IPS-20b (cell line): Measurements from ENCODE around the gene ESRP2.

Experiments used
- H3K27ac ChIP-seq: one replicate; pipeline ENCODE4 v1.5.1; 2013; ENCODE audit warnings: low read length
- H3K27me3 ChIP-seq: 2 replicates; pipeline ENCODE4 v1.6.1; 2013; ENCODE audit warnings: mild to moderate bottlenecking, low read length, inconsistent platforms; ENCODE audit not compliant: insufficient read depth
- H3K36me3 ChIP-seq: 2 replicates; pipeline ENCODE4 v1.6.1; 2013; ENCODE audit warnings: low read depth, mild to moderate bottlenecking, inconsistent platforms, low read length, moderate library complexity; ENCODE audit not compliant: insufficient read depth
- H3K4me1 ChIP-seq: 2 replicates; pipeline ENCODE4 v1.6.1; 2013; ENCODE audit warnings: mild to moderate bottlenecking, control low read depth, inconsistent platforms, low read length, moderate library complexity; ENCODE audit not compliant: insufficient read depth
- H3K4me3 ChIP-seq: 2 replicates; pipeline ENCODE4 v1.5.1; 2013; ENCODE audit warnings: mild to moderate bottlenecking, low read length, inconsistent platforms
- H3K9ac ChIP-seq: 2 replicates; pipeline ENCODE4 v1.6.1; 2013; ENCODE audit warnings: low read depth, mild to moderate bottlenecking, inconsistent platforms, low read length, moderate library complexity
- H3K9me3 ChIP-seq: 2 replicates; pipeline ENCODE4 v1.6.1; 2013; ENCODE audit warnings: mild to moderate bottlenecking, low read depth, low read length, inconsistent platforms; ENCODE audit not compliant: insufficient read depth

Gene ESRP2

DNA sequence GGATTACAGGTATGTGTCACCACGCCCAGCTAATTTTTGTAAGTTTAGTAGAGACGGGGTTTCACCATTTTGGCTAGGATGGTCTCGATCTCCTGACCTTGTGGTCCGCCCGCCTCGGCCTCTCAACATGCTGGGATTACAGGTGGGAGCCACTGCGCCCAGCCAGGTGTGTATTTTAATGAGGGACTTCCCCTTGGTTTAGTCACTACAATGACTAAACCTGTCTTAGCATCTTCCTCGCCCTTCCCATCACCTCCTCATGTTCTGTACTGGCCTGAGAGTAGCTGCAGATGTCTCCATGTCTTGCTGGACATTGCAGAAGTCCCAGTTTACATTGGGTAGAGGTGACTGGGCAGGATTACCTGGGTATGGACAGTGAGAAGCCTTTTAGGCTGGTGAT, 38.0 kb upstream of the ESRP2 start:
- Histone ChIP-seq H3K9ac (no peak overlapping the region), H3K4me1 (no peaks in the 10 kb centered on the region), H3K27ac (no peak overlapping the region), H3K4me3 (no peak overlapping the region), H3K36me3 (peaks cover 14% of the 10 kb centered on the region; the same call in 1 of the 2 replicates), H3K9me3 (no peaks in the 10 kb centered on the region), H3K27me3 (no peaks in the 10 kb centered on the region)

DNA sequence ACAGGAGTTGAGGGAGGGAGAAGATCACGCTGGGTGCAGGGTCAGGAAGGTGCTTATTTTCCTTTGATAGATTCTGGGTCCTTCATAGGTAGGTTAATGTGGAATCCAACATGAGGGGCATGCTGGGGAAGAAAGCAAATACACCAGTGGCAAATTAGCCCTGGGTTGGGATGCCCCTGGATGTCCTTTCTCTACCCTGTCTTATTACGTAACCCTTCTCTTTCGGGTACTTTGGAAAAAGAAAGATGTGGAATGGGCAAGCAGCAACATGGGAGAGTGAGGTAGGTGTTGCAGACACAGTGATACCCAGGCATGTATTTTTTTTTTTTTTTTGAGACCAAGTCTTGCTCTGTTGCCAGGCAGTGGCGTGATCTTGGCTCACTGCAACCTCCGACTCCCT, 37.5 kb upstream of the ESRP2 start:
- Histone ChIP-seq H3K4me1 (no peaks in the 10 kb centered on the region), H3K4me3 (no peak overlapping the region), H3K36me3 (peaks cover 14% of the 10 kb centered on the region; the same call in 1 of the 2 replicates), H3K27ac (no peak overlapping the region), H3K9me3 (no peaks in the 10 kb centered on the region), H3K27me3 (no peaks in the 10 kb centered on the region), H3K9ac (no peak overlapping the region)

DNA sequence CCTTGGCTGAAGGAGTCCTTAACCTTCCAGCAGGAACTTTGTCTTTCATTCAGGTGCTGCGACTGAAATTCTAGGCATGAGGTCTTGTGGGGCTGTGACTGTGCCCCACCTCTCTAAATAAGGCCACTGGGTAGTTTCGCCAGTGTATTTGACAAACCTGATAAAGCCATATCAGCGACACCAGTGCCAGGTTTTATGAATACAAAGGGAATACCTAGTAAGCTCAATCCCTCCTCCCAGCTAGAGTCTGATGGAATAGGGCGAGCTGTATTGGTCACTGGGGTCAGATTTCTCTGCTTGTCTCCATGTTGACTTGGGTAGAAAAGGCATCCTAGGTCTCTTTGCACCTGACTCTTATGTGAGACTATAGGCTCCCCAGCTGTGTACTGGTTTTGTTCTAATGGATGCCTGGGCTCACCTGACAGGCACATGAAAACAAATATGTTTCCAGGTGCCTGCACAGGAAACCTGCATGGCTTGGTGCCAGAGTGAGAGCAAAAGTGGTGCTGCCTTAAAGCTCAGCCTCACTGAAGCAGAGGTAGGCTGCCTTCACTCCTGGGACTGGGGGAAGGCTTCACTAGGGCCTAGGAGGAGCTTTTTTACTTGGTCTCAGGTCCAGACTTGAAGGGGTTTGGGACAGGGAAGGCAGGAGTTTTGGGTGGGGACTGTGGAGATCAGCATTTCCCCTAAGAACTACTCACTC, 36.7 kb upstream of the ESRP2 start:
- no peak overlapping the region for H3K9ac ChIP-seq
- H3K27ac ChIP-seq: no peak overlapping the region
- H3K36me3 ChIP-seq: peaks cover 14% of the 10 kb centered on the region; the same call in 1 of the 2 replicates
- H3K27me3 ChIP-seq: no peaks in the 10 kb centered on the region
- no peaks in the 10 kb centered on the region for H3K9me3 ChIP-seq
- H3K4me3 ChIP-seq: no peak overlapping the region
- H3K4me1 ChIP-seq: peaks cover 7% of the 10 kb centered on the region

DNA sequence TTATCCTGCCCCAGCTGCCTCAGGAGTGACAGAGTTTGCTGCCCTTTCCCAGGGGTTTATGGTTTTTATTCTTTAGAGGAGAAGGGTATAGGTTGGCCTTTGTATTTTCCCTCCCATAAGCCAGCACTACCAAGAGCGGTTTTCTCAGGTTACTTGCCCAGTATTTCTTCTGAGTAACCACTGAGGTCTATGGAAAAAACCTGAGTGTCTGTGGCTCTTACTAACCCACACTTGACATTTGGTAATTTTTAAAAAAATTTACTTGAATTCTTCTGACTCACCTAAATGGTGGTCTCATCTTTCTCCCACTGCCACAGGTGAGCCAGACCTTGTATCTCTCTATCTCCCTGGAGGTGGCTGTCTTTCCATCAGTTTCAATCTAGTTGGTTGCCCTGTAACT, 34.4 kb upstream of the ESRP2 start:
- Histone ChIP-seq H3K27me3 (peaks cover 5% of the 10 kb centered on the region), H3K9me3 (no peaks in the 10 kb centered on the region), H3K4me3 (no peak overlapping the region), H3K9ac (no peak overlapping the region), H3K36me3 (peaks cover 14% of the 10 kb centered on the region; the same call in 1 of the 2 replicates), H3K27ac (no peak overlapping the region), H3K4me1 (peaks cover 9% of the 10 kb centered on the region)

DNA sequence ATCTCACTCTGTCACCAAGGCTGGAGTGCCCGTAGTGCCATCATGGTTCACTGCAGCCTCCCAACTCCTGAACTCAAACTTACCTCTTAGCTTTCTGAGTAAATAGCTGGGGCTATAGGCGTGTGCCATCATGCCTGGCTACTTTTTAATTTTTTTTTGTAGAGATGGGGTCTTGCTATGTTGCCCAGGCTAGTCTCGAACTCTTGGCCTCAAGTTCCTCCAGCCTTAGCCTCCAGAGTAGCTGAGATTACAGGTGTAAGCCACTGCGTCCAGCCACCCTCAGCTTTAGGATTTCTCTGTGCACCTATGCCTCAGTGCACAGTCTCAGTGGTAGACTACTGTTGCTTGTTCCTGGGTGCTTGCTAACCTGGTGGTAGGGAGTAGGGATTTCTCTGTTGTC, 33.9 kb upstream of the ESRP2 start:
- Histone ChIP-seq H3K36me3 (peaks cover 12% of the 10 kb centered on the region; the same call in 1 of the 2 replicates), H3K4me1 (peaks cover 9% of the 10 kb centered on the region), H3K9ac (no peak overlapping the region)

DNA sequence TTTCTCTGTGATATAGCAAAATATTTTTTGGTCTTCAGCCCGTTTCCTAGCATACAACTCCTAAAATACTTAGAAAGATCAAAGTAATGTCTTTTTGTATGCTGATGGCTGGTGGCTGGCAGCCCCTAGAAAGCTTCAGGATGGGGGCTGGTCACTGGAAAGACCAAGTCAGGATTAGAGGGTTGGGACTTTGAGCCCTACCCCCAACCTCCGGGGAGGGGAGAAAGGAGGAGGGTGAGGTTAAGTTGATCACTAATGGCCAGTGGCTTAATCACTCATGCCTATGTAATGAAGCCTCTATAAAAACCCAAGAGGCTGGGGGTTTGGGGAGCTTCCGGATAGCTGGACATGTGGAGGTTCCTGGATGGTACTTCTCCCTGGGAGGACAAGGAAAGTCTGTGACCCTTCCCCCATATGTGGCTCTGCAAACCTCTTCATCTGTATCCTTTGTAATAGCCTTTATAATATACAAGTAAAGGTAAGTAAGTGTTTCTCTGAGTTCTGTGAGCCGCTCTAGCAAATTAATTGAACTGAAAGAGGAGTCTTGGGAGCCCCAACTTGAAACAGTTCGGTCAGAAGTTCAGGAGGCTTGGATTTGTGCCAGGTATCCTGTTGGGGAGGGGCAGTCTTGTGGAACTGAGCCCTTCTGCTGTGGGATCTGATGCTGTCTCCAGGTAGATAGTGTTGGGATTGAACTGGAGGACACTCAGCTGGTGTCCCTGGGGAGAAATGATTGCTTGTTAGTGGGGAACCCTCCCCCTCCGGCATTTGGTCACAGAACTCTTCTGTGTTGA, 31.9 kb upstream of the ESRP2 start:
- Histone ChIP-seq H3K27me3 (peaks cover 19% of the 10 kb centered on the region), H3K4me1 (peaks cover 9% of the 10 kb centered on the region), H3K4me3 (peak overlapping the region; percentile 54), H3K27ac (peak overlapping the region; percentile 8), H3K9ac (peak overlapping the region; percentile 50; the same call in 1 of the 2 replicates), H3K9me3 (no peaks in the 10 kb centered on the region), H3K36me3 (0 out of 2 replicates have a peak, but pooled peaks cover 3% of the 10 kb centered on the region)

More for the DNA sequence above, 33.9 kb upstream of the ESRP2 start:
- H3K27me3 ChIP-seq: peaks cover 11% of the 10 kb centered on the region
- H3K4me3 ChIP-seq: no peak overlapping the region
- H3K9me3 ChIP-seq: no peaks in the 10 kb centered on the region
- H3K27ac ChIP-seq: no peak overlapping the region

DNA sequence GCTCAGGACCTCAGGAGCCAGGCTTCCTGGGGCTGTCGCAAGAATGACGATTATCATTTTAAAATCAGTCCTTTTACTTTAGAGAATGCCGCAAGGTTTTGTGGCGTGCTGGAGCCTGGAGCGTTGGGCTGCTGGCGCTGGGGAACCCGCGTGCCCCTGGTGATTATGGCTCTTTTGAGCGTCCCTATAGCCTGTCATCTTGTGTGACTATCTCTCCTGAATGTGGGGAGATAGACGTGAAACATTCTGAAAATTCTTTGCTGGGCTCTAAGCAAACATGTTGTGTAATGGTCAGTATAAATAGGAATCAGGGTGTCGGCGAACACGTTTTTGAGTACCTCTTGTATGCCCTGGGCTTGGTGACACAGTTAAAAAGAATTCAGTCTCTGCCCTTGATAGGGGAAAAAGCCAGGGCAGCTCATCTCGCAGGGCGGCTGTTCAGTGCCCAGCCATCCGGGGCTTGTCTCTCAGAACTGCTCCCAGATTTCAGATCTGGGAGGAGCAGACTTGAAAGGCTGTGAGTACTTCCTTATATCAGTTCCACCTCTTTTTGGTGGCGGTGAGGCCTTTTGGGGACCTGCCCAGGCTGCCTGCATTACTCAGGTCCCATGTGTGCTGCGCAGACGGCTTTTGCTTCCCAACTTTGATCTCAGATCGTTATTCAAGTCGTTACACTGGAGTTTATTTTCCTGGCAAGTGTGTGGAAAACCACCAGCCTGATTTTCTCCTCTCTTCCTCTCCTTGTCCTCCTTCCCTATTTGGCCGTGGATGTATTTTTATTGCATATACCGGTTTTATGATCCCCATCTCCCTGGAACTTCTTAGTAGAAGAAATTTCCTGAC, 29.4 kb upstream of the ESRP2 start:
- Histone ChIP-seq H3K4me3 (peak overlapping the region; percentile 87), H3K9me3 (no peaks in the 10 kb centered on the region), H3K4me1 (peaks cover 9% of the 10 kb centered on the region), H3K27me3 (peaks cover 19% of the 10 kb centered on the region), H3K36me3 (no peaks in the 10 kb centered on the region), H3K9ac (peak overlapping the region; percentile 77), H3K27ac (no peak overlapping the region)

DNA sequence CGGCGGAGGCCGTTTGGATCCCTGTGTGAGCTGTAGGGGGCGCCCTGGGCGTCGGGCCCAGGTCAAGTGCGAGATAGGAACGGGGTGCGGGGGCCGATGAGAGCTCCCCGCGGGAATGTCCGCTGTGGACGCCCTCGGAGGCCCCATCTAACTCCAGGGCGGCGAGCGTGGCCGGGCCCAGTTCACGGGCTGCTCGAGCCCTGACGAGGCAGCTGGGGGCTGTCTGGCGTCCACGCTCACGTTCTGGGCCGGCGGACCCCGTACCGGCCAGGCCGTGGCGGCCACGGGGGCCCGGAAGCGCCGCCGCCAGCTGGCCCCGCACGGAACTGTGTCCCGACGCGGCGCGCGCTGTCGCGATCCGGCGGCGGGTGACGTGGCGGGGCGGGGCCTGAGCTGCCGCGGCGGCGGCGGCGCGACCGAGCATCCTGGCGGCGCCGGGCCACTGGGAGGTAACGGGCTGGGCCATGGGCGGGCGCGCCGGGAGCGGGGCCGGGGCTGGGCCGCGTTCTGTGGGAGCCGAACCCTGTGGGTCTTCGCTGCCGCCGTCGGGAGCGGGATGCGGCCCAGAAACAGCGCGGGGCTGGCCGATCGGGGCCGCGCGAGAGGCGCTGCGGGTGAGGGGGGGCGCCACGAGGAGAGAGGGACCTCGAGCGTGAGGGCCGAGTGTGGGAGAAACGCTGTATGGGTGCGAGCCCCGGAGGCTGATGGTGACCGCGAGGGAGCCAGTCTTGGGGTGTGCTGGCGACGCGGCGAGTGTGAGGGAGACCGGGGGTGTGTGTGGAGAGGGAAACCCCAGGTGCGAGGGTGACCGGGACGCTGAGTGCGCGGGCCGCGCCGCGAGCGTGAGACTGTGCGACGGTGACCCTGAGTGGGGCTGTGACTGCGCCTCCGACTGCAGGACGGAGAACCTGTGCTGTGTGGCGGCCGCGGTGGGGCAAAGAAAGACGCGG, 28.5 kb upstream of the ESRP2 start, which contains the start of gene SLC7A6:
TSS of gene SLC7A6 (plus strand) at position 399 of the 950 bp plus-strand sequence. CDS start 10,201 bp downstream, outside the sequence.
- H3K4me1 ChIP-seq: peaks cover 9% of the 10 kb centered on the region

DNA sequence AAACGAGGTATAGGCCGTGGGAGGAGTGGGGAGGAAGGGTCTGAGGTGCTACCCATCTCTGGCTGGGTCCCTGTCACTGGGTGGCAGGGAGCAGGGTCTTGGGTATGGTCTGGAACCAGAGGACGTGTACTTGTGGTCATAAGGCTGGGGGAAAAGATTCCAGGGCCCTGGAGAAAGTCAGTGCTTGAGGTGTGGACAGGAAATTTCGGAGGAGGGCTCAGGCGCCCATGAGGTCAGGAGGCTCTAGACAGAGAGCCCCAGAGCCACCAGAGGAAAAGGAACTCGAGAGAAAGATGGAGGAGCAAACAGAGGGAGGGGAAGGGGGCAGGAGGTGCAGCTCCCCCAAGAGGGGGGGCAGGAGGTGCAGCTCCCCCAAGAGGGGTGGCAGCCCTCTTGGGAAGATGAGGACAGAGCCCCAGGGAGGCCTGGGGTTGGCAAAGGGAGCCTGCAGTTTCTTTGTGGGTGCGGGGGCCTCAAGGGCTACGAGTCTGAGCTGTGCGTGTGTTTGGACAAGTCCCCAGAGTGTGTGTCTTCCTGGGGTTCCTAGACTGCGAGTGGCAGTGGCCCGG, 27.7 kb upstream of the ESRP2 start:
- Histone ChIP-seq H3K4me1 (peaks cover 9% of the 10 kb centered on the region), H3K4me3 (peak overlapping the region; percentile 87; the same call in 1 of the 2 replicates), H3K9me3 (no peaks in the 10 kb centered on the region), H3K27me3 (peaks cover 19% of the 10 kb centered on the region), H3K9ac (peak overlapping the region; percentile 73), H3K36me3 (peaks cover 11% of the 10 kb centered on the region), H3K27ac (no peak overlapping the region)

More for the DNA sequence above, 28.5 kb upstream of the ESRP2 start, which contains the start of gene SLC7A6:
- peak within 1 kb of the TSS; percentile 77 for H3K9ac ChIP-seq
- peaks cover 19% of the 10 kb centered on the region for H3K27me3 ChIP-seq
- no peak within 1 kb of the TSS for H3K27ac ChIP-seq
- H3K4me3 ChIP-seq: peak within 1 kb of the TSS; percentile 87
- H3K36me3 ChIP-seq: peaks cover 6% of the 10 kb centered on the region
- H3K9me3 ChIP-seq: no peaks in the 10 kb centered on the region

DNA sequence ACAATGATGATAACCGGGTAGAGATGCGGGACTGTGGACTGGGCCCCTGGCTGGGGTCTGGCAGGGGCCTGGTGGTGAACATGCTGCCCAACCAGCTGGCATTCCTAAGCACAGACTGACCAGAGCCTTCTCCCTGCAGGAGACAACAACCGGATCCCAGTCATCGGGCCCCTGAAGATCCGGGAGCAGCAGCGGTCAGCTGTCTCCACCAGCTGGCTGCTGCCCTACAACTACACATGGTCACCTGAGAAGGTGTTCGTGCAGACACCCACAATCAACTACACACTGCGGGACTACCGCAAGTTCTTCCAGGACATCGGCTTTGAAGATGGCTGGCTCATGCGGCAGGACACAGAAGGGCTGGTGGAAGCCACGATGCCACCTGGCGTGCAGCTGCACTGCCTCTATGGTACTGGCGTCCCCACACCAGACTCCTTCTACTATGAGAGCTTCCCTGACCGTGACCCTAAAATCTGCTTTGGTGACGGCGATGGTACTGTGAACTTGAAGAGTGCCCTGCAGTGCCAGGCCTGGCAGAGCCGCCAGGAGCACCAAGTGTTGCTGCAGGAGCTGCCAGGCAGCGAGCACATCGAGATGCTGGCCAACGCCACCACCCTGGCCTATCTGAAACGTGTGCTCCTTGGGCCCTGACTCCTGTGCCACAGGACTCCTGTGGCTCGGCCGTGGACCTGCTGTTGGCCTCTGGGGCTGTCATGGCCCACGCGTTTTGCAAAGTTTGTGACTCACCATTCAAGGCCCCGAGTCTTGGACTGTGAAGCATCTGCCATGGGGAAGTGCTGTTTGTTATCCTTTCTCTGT, 23.3 kb upstream of the ESRP2 start:
- no peak overlapping the region for H3K4me3 ChIP-seq
- no peak overlapping the region for H3K27ac ChIP-seq
- peaks cover 11% of the 10 kb centered on the region for H3K36me3 ChIP-seq
- no peaks in the 10 kb centered on the region for H3K4me1 ChIP-seq
- peaks cover 5% of the 10 kb centered on the region; the same call in 1 of the 2 replicates for H3K27me3 ChIP-seq
- H3K9ac ChIP-seq: no peak overlapping the region
- H3K9me3 ChIP-seq: no peaks in the 10 kb centered on the region
